Stimulated activated effector memory CD8-positive, alpha-beta T cell treated with anti-CD3 and anti-CD28 coated beads, Interleukin-12 subunit alpha, Interleukin-12 subunit beta, amount 100 ng/mL, for 72 hours (primary cell): ENCODE results near the gene IL11.
A peak's percentile ranks its signal among the peaks of the same experiment; 100 is the strongest.
"Not testable (repeated sequence)": the region's sequence is repeated elsewhere in the genome, so short reads cannot be mapped to it uniquely, and the experiment has no call there.

Source experiments
- ATAC-seq: fragments of 150-1000 bp; cut with Tn5 transposase; 2 replicates; pipeline ENCODE4 v1.10.0; 2021
- DNase-seq, 2 donors: peaks; one replicate each; pipeline ENCODE4 v3.0.0; 2021 to 2022; ENCODE audit warnings: low spot score in 2 of 2
- H3K27ac Mint-ChIP-seq: one replicate; pipeline ENCODE4 v1.8.0; 2022; ENCODE audit warnings: mild to moderate bottlenecking, mixed read lengths
- H3K36me3 Mint-ChIP-seq: one replicate; pipeline ENCODE4 v1.8.0; 2022; ENCODE audit warnings: mild to moderate bottlenecking, mixed read lengths
- H3K4me1 Mint-ChIP-seq: one replicate; pipeline ENCODE4 v1.8.0; 2022; ENCODE audit warnings: mixed read lengths
- H3K4me3 Mint-ChIP-seq: one replicate; pipeline ENCODE4 v1.8.0; 2022; ENCODE audit warnings: mild to moderate bottlenecking, mixed read lengths
- H3K9me3 Mint-ChIP-seq: one replicate; pipeline ENCODE4 v1.8.0; 2022; ENCODE audit warnings: mixed read lengths

Gene IL11

GRCh38 chr19:55339889-55340783 lies 30.1 kb downstream of the IL11 start:
- Mint-ChIP-seq H3K4me1 (peaks cover 34% of the 10 kb centered on the region), H3K27ac (peak overlapping the region; percentile 99), H3K4me3 (peak overlapping the region; percentile 81), H3K36me3 (peaks cover 30% of the 10 kb centered on the region), H3K9me3 (no peaks in the 10 kb centered on the region)
- DNase-seq = peak in 1 of 2 donors; percentile 70
- ATAC-seq = no peak

GRCh38 chr19:55339105-55339888 lies 31.0 kb downstream of the IL11 start, which contains the start of gene KMT5C:
TSS of gene KMT5C (plus strand) at chr19:55339876. CDS start at chr19:55341937, 2,061 bp downstream.
- DNase-seq (peak; percentile 98 to 100), ATAC-seq (peak; percentile 89)
- Mint-ChIP-seq H3K4me1 (peaks cover 30% of the 10 kb centered on the region), H3K36me3 (peaks cover 30% of the 10 kb centered on the region), H3K4me3 (peak within 1 kb of the TSS; percentile 81), H3K9me3 (no peaks in the 10 kb centered on the region), H3K27ac (peak within 1 kb of the TSS; percentile 99)

- Mint-ChIP-seq H3K27ac (no peak overlapping the region), H3K4me1 (peaks cover 23% of the 10 kb centered on the region), H3K36me3 (peaks cover 18% of the 10 kb centered on the region), H3K9me3 (no peaks in the 10 kb centered on the region), H3K4me3 (no peak overlapping the region)
- no peak for ATAC-seq
- DNase-seq = no peak
Observed at GRCh38 chr19:55336101-55336500, 34.2 kb downstream of the IL11 start.

DNA sequence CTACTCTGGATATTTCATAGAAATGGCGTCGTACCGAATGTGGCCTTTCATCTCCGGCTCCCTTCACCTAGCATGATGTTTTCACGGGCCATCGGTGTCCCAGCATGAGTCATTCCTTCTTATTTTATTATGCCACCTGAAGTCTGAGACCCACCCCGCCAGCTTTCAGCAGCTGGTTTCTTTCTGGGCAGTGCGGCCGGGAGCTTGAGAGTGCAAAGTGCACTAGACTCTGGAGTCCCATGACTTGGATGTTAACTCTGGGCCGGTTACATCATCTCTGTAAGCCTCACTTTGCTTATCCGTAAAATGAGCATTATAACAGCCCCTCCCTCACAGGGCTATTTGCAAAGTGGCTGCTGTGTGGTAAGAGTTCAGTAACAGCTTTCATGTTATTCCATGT lies 36.4 kb downstream of the IL11 start:
- Mint-ChIP-seq H3K4me1 (peaks cover 7% of the 10 kb centered on the region), H3K4me3 (no peak overlapping the region), H3K9me3 (no peaks in the 10 kb centered on the region), H3K36me3 (peaks cover 8% of the 10 kb centered on the region), H3K27ac (no peak overlapping the region)
- ATAC-seq (no peak), DNase-seq (no peak)

DNA sequence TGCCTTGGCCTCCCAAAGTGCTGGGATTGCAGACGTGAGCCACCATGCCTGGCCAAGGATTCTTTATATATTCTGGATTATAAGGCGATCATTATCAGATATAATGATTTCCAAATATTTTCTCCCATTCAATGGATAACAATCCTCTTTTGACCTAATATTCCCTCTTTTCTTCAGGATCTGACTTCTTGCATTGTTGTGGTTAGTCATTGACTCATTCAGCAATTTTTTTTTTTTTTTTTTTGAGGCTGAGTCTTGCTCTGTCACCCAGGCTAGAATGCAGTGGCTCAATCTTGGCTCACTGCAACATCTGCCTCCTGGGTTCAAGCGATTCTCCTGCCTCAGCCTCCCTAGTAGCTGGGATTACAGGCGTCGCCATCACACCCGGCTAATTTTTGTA lies 40.5 kb downstream of the IL11 start:
- H3K9me3 Mint-ChIP-seq, H3K4me3 Mint-ChIP-seq, H3K4me1 Mint-ChIP-seq, ATAC-seq, DNase-seq, H3K36me3 Mint-ChIP-seq, H3K27ac Mint-ChIP-seq: not testable (repeated sequence)

DNA sequence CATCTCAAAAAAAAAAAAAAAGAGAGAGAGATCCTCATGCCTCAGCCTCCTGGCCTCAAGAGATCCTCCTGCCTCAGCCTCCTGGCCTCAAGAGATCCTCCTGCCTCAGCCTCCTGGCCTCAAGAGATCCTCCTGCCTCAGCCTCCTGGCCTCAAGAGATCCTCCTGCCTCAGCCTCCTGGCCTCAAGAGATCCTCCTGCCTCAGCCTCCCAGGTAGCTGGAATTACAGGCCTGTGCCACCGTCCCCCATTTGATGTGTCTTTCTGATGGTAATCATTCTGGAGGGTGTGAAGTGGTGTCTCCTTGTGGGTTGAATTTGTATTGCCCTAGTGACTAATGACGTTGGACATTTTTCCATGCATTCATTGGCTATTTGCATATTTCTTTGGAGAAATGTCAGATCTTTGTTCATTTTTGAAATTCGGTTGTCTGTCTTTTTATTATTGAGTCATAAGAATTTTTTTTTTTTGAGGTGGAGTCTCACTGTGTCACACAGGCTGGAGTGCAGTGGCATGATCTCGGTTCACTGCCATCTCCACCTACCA lies 41.4 kb downstream of the IL11 start:
- H3K27ac Mint-ChIP-seq, H3K4me1 Mint-ChIP-seq, H3K9me3 Mint-ChIP-seq, H3K36me3 Mint-ChIP-seq, H3K4me3 Mint-ChIP-seq, DNase-seq, ATAC-seq: not testable (repeated sequence)

- Mint-ChIP-seq H3K4me3 (no peak within 1 kb of the TSS), H3K27ac (peak within 1 kb of the TSS; percentile 34), H3K9me3 (no peaks in the 10 kb centered on the region), H3K36me3 (no peaks in the 10 kb centered on the region), H3K4me1 (peaks cover 9% of the 10 kb centered on the region)
- ATAC-seq (no peak), DNase-seq (no peak)
Observed at GRCh38 chr19:55325172-55325571, 45.1 kb downstream of the IL11 start, which contains the start of gene TMEM150B. TSS of gene TMEM150B (minus strand) at chr19:55325341. CDS start at chr19:55321036, 4,305 bp downstream.

- H3K36me3 Mint-ChIP-seq = no peaks in the 10 kb centered on the region
- no peaks in the 10 kb centered on the region for H3K9me3 Mint-ChIP-seq
- DNase-seq (no peak), ATAC-seq (no peak)
- peaks cover 9% of the 10 kb centered on the region for H3K4me1 Mint-ChIP-seq
- H3K4me3 Mint-ChIP-seq = no peak overlapping the region
- peak overlapping the region; percentile 34 for H3K27ac Mint-ChIP-seq
Observed at GRCh38 chr19:55324662-55325061, 45.6 kb downstream of the IL11 start.

DNA sequence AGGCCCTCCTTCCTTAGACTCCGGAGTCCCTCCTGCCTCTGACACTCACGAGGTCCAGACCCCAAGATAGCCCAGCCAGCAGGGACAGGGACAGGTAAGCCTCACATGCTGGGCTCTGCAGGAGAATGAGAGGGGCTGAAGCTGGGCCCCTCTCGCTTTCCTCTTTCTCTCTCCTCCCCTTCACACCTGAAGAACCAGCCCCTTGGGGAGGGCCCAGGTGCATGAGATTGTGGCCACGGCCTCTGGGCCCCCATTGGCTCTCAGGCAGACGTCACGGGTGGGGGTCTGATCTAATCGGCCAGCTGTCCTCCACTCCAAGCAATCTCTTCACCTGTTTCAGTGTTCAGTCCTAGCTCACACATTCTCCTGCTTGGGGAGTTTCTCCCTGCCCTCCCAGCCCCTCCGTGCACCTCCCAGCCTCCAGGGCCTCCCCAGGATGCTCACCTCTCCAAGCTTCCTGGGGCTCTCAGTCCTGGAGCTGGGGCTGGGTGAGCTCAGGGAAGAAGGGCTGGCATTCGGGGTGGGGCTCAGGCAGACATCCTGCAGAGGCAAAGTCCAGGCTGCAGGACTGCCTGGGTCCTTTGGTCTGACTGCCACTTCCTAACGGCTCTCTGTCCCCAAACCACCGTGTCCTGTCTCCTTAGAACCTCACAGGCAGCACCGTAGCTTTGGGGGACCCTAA lies 47.9 kb downstream of the IL11 start:
- H3K4me1 Mint-ChIP-seq = peaks cover 9% of the 10 kb centered on the region
- H3K27ac Mint-ChIP-seq = peak overlapping the region; percentile 33
- H3K36me3 Mint-ChIP-seq = no peaks in the 10 kb centered on the region
- DNase-seq (no peak), ATAC-seq (peak; percentile 45)
- no peak overlapping the region for H3K4me3 Mint-ChIP-seq
- H3K9me3 Mint-ChIP-seq = no peaks in the 10 kb centered on the region

- no peaks in the 10 kb centered on the region for H3K9me3 Mint-ChIP-seq
- no peaks in the 10 kb centered on the region for H3K36me3 Mint-ChIP-seq
- peak overlapping the region; percentile 33 for H3K27ac Mint-ChIP-seq
- H3K4me1 Mint-ChIP-seq = peaks cover 9% of the 10 kb centered on the region
- DNase-seq = no peak
- no peak overlapping the region for H3K4me3 Mint-ChIP-seq
- no peak for ATAC-seq
Observed at GRCh38 chr19:55321466-55322137, 48.7 kb downstream of the IL11 start.

- Mint-ChIP-seq H3K27ac (no peak overlapping the region), H3K36me3 (no peaks in the 10 kb centered on the region), H3K4me1 (peaks cover 9% of the 10 kb centered on the region), H3K9me3 (no peaks in the 10 kb centered on the region), H3K4me3 (no peak overlapping the region)
- ATAC-seq (no peak), DNase-seq (no peak)
Observed at GRCh38 chr19:55320844-55321419, 49.3 kb downstream of the IL11 start.

- DNase-seq = no peak
- no peak overlapping the region for H3K4me3 Mint-ChIP-seq
- no peaks in the 10 kb centered on the region for H3K9me3 Mint-ChIP-seq
- no peak overlapping the region for H3K27ac Mint-ChIP-seq
- H3K4me1 Mint-ChIP-seq = peaks cover 9% of the 10 kb centered on the region
- H3K36me3 Mint-ChIP-seq = no peaks in the 10 kb centered on the region
- ATAC-seq = no peak
Observed at GRCh38 chr19:55319785-55320184, 50.5 kb downstream of the IL11 start.

GRCh38 chr19:55316646-55317045 lies 53.6 kb downstream of the IL11 start:
- H3K27ac Mint-ChIP-seq = no peak overlapping the region
- ATAC-seq (no peak), DNase-seq (no peak)
- H3K4me3 Mint-ChIP-seq = no peak overlapping the region
- H3K4me1 Mint-ChIP-seq = peaks cover 2% of the 10 kb centered on the region
- H3K9me3 Mint-ChIP-seq = no peaks in the 10 kb centered on the region
- H3K36me3 Mint-ChIP-seq = peaks cover 5% of the 10 kb centered on the region

- Mint-ChIP-seq H3K9me3 (no peaks in the 10 kb centered on the region), H3K4me1 (no peaks in the 10 kb centered on the region), H3K27ac (no peak overlapping the region), H3K4me3 (no peak overlapping the region), H3K36me3 (peaks cover 5% of the 10 kb centered on the region)
- DNase-seq = no peak
- ATAC-seq = no peak
Observed at GRCh38 chr19:55315956-55316525, 54.2 kb downstream of the IL11 start.
